HG03342 (cell line): Measurements from ENCODE around the gene HEBP1.

Experiments
- ATAC-seq: cut with Tn5 transposase; IDR thresholded peaks from one replicate; pipeline ENCODE4 v1.9.1; 2021; ENCODE audit warnings: mild to moderate bottlenecking, moderate library complexity; ENCODE audit not compliant: unreplicated experiment

Gene HEBP1

DNA sequence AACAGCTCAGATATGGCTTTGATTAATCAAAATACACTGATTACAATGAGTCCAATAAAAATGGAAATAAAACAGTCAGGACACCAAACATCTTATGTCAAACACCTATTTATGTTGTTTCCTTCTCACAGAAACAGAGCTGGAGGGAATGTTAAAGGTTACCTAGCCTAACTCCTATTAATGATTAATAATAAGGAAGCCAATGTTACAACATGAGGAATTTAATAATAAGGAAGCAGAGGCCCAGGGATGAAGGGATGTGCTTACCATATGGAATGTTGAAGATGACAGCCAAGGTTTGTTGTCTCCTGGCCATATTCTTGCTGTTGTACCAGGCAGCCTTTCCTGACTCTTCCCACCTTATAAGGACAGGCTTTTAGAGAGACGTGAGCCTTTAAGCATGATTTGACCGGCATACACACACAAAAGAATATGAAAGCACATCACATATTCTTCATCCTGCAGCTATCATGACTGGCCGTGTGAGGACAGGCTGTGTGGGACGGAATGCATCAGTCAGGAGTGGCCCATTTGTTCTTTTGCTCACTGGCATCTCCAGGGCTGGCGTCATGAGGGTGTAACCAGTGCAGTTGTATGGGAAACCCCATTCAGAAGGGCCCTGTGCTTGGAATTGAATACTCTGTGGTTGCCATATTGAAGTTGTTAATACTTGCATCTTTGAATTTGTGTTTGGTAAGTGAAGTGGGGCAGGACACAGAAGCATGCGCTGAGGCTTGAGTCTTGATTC, 45.0 kb downstream of the HEBP1 start:
- ATAC-seq, result no peak

- no peak for ATAC-seq
Observed at GRCh38 chr12:12954356-12954755, 45.7 kb downstream of the HEBP1 start.

GRCh38 chr12:12952036-12952435, 48.0 kb downstream of the HEBP1 start, which contains the start of gene GPRC5D:
TSS of gene GPRC5D (minus strand) at chr12:12952170. CDS start at chr12:12950384, 1,786 bp downstream.
- ATAC-seq, result no peak

- no peak for ATAC-seq
Observed at GRCh38 chr12:12951504-12951903, 48.6 kb downstream of the HEBP1 start.

DNA sequence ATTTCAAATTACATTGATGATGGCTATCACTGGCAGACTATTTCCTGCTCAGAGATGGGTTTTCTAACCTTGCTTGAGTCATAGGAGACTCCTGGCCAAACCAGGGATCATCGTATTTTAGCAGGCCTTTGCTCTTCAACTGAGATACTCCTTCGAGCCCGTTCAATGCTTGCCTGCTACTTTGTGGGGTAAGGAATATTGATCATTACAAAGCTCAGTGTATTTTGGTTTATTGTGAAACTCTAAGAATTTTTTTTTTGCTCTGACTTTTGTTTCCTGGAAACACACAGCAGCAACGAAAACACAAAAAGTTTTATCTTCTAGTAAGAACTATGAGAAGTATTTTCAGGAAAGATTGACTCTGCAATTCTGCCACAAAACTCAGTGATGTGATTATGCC, 52.2 kb downstream of the HEBP1 start:
- ATAC-seq, result no peak

GRCh38 chr12:12946686-12947355, 53.2 kb downstream of the HEBP1 start:
- no peak for ATAC-seq

- no peak for ATAC-seq
Observed at GRCh38 chr12:12945591-12945990, 54.5 kb downstream of the HEBP1 start.

- ATAC-seq, result no peak
Observed at GRCh38 chr12:12943586-12944260, 56.3 kb downstream of the HEBP1 start.

DNA sequence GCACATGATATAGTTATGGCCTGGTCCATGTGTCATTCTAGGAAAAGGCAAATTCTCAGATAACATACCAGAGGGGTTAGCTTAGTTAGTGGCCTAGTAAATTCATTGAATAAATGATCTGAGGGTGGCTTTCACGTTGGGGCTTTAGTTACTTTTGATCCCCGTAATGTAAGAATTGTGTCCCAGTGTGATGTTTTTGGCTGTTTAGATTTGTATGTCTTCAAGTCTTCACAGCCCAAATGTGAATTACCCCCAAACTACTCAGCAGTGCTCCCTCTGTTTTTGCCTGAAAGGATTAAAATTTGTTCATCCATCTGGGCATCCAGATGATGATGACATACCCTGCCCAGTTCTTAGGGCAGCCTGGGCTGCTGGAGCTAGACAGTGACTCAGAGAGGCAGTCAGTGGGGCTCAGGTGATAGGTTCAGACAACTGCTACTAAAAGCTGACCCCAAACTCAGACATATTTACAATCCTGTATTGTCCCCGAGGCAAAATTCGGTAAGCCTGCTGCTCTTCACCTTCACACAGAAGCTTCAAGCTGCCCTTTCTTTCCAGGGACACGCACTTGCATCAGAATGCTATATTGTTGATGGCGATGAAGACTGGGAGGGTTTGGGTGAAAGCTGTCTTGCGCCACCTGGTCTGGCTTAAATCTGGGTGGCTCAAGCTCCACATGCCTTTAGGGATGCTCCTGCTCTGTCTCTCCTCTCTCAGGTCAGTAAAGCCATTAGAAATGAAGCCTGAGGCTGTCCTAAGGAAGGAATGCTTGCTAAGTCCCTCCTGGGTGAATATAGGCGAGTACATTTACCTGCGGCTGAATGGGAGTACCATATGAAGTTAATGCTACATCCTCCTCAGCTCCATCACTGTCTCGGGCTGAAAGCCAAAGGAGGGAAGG, 58.4 kb downstream of the HEBP1 start:
- no peak for ATAC-seq

DNA sequence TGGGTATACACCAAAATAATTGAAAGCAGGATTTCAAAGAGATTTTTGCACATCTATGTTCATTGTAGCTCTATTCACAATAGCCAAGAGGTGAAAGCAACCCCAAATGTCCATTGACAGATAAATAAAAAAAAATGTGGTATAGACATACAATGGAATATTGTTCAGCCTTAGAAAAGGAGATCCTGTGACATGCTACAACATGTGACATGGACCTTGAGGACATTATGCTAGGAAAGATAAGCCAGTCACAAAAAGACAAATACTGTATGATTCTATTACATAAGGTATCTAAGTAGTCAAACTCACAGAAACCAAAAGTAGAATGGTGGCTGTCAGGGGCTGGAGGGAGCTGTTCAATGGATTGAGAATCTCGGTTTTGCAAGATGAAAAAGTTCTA, 60.2 kb downstream of the HEBP1 start:
- no peak for ATAC-seq

DNA sequence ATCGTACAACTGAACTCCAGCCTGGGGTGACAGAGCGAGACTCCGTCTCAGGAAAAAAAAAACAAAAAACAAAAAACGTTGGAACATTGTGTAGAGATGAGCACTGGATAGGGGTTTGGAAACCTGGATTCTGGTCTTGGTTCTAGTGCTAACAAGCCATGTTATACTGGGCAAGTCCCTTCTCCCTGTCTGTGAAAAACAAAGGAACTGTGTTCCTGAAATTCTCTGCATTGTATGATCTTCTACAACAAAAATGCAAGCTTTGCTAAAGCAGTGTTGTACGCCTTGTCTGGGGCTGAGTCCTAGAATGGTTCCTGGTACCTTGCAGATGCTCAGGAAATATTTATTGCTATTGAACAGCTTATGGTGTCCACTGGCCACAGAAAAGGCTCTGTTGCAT, 61.5 kb downstream of the HEBP1 start:
- no peak for ATAC-seq

GRCh38 chr12:12936983-12937491, 63.0 kb downstream of the HEBP1 start:
- no peak for ATAC-seq

- no peak for ATAC-seq
Observed at GRCh38 chr12:12934556-12934955, 65.5 kb downstream of the HEBP1 start.

DNA sequence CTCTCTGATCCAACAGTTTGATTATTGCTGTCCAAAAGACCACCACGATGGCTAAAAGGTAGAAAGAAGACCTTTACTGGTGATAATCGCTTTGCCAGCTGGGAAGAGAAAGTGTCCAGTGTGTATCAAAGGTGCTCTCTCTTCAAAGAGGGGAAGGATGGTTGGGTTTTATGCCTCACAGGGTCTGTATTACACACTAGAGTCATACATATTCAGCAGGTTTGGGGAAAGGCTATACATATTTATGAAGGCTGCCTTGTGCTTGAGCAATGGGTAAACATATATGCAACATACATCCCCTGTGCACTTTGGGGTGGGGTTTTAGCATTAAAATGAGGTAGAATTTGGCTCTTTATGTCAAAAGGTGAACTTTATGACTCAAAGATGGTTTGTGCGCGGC, 66.3 kb downstream of the HEBP1 start:
- no peak for ATAC-seq

- ATAC-seq, result no peak
Observed at GRCh38 chr12:12930633-12931219, 69.3 kb downstream of the HEBP1 start.

DNA sequence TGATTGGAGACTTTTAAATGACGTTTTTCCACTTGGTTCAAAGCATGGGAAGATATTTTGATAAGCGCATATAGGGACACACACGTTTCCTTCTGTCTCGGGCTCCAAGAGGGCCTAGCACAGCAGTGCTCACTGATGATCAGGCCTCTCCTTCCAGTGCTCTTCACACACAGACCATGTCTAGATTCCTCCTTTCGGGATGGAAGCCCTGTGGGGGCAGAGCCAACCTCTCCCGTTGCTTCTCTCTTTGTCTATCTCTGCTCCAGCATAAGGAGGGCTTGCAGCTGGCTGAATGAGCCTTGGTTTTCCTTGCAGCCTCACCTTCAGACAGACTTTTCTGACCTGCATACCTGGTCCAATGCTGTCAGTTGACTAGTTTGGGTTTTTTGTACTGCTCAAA, 70.4 kb downstream of the HEBP1 start:
- ATAC-seq, result no peak

GRCh38 chr12:12927211-12928079, 72.6 kb downstream of the HEBP1 start:
- ATAC-seq, result no peak

DNA sequence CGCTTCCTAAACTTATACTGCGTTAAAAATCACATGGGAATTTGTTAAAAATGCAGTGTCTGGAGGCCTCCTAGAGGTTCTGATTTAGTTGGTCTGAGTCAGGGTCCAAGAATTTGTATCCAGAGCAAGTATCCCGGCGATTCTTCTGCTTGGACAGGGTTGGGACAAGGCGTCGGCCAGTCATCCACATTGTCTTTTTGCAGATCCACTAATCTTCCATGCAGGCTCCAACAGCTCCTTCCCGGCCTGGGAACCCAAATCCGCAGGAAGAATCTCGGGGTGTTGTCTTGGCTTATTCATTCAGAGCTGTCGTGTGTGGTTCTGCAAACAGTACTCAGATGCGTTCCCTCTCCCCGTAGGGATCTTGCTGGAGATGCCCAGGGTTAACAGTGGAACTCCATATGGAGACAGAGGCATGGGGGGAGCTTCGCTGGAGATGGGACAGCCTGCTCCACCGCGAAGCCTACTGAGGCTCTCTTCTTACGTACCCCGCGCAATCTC, 73.4 kb downstream of the HEBP1 start:
- ATAC-seq, result no peak

DNA sequence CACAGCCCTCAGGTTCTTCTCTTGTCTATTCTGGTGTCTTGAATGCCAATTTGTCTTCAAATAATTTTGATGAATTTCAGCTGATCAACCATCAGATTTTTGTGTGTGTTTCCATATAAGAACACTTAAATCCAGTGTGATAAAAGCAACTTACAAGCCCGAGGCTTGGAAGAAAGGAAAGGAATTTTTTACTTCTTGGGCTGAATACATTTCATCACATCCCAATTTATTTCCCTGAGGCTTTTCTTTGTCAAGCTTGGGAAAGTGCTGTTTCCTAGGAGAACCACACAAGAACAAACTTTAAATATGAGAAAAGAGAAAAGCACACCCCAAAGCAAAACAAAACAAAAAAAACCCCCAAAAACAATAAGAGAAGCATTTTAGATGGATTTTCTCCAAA, 74.7 kb downstream of the HEBP1 start:
- no peak for ATAC-seq
